ENCODE results near the gene KRTAP24-1.

GRCh38 chr21:30232011-30232410 is 50.7 kb downstream of the KRTAP24-1 start:
- TF ChIP-seq REST (IDR thresholded peaks at IDR 0.05): no peak
- no peak for TF ChIP-seq CTCF (IDR thresholded peaks at IDR 0.05; ENCODE audit: low read depth, low read length, missing input control)
- TF ChIP-seq RAD21 (IDR thresholded peaks at IDR 0.05): no peak
- TF ChIP-seq YY1 (IDR thresholded peaks at IDR 0.05): no peak
- no peak for TF ChIP-seq GABPA (IDR thresholded peaks at IDR 0.05 in 1 of 2, conservative IDR thresholded peaks at IDR 0.05 in 1 of 2)
- TF ChIP-seq FOXA1 (IDR thresholded peaks at IDR 0.05): no peak
- no peak for TF ChIP-seq ZBTB33 (IDR thresholded peaks at IDR 0.05)
- TF ChIP-seq TAF1 (conservative IDR thresholded peaks at IDR 0.05): no peak
- TF ChIP-seq FOXA2 (IDR thresholded peaks at IDR 0.05): no peak
- no peak for TF ChIP-seq JUND (IDR thresholded peaks at IDR 0.05)
- no peak for TF ChIP-seq ATF3 (IDR thresholded peaks at IDR 0.05)
- no peak for TF ChIP-seq EGR1 (IDR thresholded peaks at IDR 0.05; ENCODE audit: low read depth in 2 of 2)
- TF ChIP-seq NR2F2 (IDR thresholded peaks at IDR 0.05): no peak
- no peak for TF ChIP-seq SP1 (IDR thresholded peaks at IDR 0.05)

Data from liver (tissue), 3 donors.